GM19023 (cell line): Measurements from ENCODE around the gene BGN.
A peak's percentile ranks its signal among the peaks of the same experiment; 100 is the strongest.

ENCODE experiments used
- ATAC-seq: cut with Tn5 transposase; IDR thresholded peaks from one replicate; pipeline ENCODE4 v1.9.1; 2021; ENCODE audit warnings: mild to moderate bottlenecking, moderate library complexity; ENCODE audit not compliant: unreplicated experiment

Gene BGN

DNA sequence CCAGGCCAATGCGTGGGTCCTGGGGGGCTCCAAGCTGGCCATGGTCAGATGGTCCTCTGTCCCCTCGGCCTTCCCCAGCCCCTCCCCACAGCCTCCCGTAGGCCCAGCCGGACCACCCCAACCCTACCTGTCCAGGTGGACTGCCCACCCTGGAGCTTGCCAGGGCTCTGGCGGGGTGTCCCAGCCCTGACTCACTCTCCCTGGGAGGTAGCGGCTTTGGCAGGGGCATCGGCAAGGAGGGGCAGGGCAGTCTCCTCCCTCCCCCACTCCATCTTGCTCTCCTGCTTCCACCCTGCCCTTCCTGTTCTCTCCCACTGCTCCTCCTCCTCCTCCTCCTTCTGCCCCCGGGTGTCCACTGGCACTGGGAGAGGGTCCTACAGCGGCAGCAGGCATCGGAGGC lies 7.4 kb downstream of the BGN start:
- ATAC-seq: no peak

DNA sequence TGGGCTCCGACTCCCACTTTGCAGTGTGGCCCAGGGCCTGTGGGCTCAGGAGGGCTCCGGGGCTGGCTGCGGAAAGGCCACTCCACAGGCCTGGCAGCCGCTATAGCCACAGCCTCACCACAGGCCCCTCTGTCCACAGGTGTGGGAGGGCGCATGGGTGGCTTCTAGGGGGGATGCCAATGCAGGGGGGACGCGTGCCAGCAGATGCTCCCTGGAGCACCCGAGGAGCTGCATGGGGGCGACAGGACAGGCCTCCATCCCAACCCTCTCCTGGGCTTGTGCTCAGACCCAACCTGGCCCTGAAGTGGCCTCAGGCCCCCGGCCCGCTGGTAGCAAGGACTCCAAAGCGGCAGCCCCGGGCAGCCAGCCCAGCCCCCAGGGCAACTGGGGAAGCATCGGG lies 8.0 kb downstream of the BGN start:
- ATAC-seq: no peak

DNA sequence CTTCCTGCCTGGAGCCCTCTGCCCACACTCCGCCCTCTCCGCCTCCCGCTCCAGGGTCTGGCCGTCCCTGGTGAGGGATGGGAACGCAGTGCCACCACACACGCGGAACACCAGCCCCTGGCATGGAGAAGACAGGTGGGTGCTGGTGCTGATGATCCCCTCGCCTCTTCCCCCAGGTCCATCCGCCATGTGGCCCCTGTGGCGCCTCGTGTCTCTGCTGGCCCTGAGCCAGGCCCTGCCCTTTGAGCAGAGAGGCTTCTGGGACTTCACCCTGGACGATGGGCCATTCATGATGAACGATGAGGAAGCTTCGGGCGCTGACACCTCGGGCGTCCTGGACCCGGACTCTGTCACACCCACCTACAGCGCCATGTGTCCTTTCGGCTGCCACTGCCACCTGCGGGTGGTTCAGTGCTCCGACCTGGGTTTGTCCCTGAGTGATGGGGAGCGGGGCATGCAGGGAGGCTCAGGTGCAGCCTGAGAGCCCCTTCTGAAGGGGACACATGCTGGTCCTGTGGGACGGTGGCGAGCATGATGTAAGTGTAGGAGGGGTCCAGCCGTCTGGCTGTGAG lies 9.8 kb downstream of the BGN start:
- ATAC-seq: no peak

DNA sequence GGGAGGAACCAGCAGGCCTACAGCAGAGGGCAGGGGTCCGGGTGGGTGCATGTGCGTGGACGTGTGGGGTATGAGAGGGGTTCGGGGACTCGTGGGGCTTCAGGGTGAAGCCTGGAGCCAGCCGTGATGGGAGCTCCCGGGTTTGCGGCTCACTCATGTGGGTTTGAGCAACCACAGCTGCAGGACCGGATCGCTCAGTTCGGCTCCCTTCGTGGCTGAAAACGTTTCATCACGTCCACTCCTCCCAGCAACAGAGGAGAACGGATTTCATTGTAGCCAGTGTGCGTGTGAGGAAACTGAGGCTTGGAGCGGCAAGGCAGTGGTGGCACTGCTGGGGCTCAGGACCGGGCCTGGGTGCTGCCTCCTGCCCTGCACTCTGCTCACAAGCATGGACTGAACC lies 10.6 kb downstream of the BGN start:
- ATAC-seq: no peak

DNA sequence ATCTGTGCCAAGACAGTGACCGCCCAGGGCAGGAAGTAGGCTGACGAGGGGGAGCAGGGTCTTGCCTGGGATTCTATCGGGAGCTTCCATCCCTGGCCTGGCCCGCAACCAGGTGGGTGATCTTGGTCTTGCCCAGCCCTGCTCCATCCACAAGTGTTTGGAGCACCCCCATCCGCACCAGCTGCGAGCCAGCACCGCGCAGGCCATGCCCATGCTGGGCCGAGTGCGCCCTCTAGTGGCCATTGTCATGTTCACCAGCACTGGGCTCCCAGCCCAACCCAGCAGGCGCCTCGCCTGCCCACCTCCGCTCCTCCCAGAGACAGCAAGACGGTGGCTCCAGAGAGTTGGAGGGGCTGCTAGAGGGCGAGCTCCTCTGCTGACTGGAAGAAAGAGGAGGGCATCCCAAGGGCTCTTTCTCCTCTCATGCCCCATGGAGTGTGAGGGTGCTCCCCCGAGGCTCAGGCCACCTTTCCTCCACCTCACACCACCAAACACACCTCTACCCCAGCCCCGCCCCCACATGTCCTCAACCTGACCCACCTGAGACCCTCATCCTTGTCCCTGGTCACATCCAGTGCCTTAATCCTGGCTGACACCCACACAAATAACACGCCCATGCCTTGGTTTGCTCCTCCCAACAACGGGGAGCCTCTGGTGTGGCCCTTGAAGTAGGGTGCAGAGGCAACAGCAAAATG lies 12.9 kb downstream of the BGN start:
- ATAC-seq: peak; percentile 94

DNA sequence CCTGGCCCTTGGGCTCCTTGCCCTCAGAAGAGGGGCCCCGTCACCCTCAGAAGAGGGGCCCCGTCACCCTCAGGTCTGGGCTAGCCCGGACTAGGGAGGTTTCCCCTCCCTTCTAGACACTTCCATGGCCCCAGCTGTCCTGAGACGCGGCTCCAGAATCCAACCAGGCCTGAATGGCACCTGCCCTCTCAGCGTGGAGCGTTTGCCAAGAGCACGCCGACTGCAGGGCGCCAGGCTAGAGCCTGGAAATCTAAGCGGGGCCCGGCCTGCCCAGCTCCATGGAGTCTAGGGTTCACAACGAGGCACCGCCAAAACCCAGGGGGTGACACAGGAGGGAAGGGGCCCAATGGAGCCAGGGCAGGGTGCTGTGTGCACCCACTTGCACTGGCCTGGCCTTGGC lies 14.8 kb downstream of the BGN start:
- no peak for ATAC-seq

DNA sequence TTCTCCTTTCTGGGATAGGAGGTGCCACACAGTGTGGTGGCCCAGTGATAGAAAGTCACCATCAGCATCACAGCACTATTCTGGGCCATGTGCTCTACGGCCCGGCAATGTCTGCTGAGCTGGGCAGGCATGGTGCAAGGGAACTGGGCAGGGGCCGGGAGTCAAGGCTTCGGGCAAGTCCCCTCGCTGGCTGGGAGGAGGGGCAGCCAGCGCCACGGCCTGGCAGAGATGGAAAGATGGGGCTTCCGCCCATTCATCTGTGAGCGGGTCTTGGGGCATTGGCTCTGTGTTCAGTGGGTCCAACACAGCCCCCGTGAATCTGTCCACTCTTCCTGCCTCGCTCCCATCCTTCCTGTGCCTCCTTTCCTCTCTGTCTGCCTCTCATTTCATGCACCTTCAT lies 15.6 kb downstream of the BGN start:
- no peak for ATAC-seq

DNA sequence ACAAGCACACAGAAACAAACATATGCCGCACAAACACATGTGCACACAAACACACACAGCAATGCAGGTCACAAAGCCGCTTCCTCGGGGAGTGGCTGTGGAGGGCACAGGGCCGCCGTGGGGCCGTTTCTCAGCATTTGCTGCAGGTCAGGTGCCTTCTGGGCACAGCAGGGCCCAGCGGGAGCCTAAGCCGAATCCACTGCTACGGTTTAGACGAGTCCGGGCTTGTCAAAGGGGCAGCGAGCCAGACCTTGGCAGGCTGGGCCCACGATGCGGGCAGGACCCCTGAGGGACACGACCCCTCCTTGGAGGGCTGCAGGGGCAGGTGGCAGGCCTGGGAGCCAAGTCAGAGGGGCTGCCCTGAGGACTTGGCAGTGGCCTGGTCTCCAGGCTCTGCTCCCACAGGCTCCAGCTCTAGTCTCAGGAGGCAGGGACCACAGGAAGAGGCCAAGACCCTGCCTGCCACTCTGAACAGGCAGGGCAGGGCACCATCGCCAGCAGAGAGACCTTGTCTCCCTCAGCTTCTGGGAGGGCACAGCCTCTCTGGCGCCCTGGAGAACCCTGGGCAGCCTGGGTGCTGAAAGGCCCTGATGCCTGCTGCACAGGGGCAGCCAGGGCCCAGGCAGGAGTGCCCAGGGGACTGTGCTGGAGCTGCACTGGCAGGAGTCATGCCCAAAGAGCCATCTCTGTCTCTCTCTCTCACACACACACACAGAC lies 17.2 kb downstream of the BGN start:
- ATAC-seq: no peak

DNA sequence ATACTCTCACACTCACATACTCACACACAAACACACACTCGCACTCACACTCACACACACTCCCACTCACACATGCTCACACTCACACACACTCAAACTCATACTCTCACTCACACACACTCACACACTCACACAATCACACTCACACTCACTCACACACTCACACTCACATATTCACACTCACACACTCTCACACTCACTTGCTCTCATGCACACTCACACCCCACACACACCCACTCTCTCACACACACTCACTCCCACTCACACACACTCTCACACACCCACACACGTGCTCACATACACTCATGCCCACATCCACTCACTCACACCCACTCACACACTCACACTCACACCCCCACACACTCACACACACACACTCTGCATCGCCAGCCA lies 17.7 kb downstream of the BGN start:
- no peak for ATAC-seq

DNA sequence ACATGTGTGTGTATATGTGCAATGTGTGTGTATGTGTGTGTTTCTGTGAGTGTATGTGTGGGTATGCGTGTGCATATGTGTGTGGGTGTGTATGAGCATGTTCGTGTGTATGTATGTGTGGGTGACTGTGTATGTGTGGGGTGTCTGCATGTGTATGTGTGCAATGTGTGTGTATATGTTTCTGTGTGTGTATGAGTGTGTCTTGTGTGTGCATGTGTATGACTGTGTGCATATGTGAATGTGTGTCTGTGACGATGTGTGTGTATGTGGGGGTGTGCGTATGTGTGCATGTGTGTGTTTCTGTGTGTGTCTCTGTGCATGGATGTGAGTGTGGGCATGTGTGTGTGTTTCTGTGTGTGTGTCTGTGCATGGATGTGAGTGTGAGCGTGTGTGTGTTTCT lies 18.5 kb downstream of the BGN start:
- ATAC-seq: no peak

DNA sequence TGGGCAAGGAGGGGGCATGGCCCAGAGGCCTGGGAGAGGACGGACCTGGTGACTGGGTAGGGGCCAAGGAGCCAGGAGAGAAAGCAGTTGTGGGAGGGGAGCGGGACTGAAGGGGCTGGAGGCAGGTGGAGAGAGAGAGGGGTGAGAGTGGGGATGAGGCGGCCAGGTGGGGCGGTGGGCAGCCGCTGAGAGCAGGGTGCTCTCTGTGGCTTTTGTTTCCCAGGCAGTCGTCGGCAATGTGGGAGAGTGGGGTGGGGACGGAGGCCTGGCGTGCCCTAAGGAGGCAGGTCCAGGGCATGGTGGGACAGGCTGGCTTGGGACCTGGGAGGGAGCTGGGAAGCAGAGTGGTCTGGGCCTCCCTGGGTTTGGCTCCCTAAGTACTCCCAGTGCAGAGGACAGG lies 19.5 kb downstream of the BGN start:
- ATAC-seq: no peak

DNA sequence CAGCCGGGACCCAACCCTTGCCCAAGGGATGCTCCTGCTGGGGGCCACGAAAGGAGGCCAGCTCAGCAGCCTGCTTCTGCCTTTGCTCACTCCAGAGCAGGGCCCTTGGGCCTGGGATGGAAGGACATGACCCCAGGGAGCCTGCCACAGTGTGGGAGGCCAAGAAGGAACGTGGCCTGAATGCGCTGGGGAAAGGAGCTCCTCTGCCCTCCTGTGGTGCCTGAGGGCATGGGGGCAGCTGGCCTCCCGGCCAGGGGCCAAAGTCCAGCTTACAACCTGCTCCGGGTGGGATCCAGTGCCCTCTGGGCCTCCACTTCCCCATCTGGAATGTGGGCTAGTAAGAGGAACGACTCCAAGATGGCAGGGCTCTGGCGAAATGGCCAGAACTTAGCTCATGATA lies 20.7 kb downstream of the BGN start:
- no peak for ATAC-seq

DNA sequence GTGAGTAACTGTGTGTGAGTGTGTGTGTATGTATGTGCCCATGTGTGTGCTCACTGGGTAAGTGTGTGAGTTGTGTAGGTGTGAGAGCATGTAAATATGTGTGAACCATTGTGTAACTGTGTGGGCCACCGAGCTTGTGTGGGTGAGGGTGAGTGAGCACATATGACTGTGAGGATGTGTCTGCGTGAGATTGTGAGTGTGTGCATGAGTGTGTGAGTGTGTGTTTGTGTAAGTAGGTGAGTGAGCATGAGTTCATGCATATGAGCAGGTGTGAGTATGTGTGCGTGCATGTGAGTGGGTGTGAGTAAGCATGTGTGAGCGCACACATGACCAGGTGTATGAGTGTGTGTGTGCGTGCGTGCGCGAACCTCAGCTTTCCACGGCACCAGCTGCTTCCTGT lies 21.3 kb downstream of the BGN start:
- no peak for ATAC-seq

DNA sequence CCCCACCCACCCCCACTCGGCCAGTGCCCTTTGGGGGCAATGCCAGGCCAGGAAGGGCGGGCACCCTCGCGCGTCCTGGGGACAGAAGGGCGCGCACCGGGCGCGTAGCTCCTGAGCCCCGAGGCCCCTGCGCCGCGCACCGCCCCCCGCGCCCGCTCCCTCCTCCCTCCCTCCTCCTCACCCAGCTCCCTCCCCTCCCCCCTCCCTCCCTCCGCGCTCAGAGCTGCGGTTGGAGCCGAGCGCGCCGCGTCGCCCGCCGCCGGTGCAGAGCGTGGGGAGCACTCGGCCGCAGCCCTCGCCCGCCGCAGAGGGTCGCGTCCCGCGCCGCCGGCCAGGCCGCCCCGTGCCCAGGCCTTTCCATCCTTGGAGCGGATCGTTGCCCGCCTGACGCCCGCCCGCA lies 22.6 kb downstream of the BGN start, which contains the start of gene ATP2B3:
TSS of gene ATP2B3 (plus strand) at position 220 of the 400 bp plus-strand sequence. CDS start 18,606 bp downstream, outside the sequence.
- no peak for ATAC-seq

DNA sequence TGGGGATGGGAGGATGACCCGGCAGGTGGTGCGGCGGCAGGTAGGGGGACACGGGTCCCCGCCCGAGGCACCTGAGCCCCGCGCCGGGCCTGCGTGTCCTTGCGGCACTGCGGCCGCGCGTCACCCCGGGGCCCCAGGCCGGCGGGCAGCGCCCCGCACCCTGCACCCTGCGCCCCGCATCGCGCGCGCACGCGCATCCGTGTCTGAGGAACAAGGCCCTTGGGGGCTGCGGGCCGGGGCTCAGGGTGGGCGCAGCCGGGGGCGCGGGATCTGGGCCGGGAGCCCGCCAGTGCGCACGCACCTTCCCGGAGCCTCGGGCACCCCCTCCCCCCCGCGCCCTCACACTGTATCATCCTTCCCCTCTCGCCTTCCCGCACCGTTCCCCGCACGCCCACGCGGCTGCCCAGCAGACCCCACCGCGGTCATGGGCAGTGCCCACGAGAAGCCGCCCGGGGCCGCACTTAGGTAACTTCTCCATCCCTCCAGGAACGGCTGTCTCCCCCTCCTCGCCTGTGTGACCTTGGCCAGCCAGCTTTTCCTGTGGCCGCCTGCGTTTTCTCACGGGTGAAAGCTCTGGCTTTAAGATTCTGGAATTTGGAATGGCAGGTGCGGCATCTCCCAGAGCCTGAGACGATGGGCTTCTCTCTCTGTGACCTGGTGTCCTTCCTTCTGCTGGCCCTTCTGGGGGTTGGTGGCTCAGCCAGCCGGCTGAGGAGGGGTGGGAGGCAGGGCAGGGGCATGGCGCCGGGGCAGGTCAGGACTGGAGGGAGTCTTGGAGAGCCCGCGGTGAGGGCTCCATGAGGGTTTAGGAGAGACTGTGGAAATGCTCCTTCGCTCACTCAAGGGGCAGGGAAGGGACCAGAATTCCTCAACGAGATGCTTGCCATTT lies 23.4 kb downstream of the BGN start:
- no peak for ATAC-seq

DNA sequence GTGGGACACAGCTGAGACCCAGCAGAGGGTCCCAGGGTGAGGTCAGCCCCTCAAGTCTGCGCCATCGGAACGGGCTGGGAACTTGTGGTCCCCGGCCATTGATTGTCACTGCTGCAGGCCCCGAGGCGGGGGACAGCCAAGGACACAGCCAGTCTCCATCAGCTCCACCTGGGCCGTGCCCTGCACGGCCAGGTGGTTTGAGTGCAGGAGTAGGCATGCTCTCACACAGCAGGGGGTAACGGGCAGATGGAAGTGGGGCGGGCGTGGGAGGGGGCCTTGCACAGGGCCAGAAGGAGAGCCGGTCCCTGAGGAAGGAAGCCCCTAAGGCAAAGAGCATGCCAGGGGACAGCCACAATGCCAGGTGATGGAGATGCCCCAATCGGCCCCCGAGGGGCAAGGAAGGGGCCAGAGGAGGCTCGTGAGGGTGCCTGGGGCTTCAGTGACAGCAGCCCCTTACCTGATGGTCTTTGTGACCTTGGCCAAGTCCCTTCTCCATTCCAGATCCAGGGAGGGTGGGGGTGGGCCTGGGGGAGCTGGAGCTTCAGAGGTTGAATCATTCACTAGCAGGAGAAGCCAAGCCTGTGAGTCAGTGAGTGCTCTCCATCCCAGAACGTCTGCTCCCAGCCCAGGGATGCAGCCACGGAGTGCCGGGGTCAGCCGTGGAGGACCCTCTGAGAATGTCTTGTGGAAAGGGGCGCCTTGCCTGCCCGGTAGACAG lies 24.9 kb downstream of the BGN start:
- no peak for ATAC-seq

DNA sequence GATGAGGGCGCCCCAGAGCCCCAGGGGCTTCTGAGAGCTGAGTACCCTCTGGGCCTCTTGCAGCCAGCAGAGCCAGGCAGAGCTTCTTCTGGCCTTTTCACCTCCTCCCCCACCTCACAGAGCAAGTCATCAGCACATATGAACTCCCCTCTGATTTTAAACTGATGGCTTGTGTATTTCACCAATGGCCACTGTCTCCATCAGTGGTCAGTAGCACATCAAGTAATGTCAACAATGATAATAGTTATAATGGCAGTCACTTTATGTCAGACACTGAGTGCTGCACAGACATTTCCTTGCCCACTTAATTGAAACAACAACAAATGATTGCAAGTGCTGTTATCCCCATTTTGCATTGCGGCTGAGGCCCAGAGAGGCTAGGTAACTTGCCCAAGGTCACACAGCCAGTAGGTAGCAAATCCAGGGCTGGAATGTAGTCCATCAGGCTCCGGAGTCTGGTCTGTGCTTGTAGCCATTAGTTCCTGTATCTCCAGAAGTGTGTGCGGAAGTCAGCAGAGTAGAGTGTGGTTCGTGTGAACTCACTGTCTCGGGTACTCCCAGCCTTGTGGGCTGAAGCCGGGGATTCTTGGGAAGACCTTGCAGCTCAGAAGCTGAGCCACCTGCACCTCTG lies 25.6 kb downstream of the BGN start:
- no peak for ATAC-seq

DNA sequence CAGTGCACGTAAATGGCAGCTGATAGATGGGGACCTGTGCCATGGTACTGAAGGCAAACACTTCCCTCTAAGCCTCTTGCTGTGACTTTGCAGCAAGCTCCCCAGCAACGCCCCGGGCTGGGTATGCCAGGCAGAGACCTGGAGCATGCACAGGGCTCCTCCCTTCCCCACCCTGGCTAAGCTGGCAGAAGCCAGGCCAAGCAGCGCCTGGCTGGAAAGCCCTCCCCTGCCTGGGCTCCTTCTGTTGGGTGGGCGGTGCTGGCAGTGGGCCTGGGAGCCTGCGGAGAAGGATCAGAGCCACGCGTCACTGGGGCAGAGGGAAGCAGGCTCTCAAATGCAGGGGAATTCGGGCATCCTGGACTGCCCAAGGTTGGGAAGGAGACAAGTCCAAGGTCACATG lies 26.3 kb downstream of the BGN start:
- ATAC-seq: no peak

DNA sequence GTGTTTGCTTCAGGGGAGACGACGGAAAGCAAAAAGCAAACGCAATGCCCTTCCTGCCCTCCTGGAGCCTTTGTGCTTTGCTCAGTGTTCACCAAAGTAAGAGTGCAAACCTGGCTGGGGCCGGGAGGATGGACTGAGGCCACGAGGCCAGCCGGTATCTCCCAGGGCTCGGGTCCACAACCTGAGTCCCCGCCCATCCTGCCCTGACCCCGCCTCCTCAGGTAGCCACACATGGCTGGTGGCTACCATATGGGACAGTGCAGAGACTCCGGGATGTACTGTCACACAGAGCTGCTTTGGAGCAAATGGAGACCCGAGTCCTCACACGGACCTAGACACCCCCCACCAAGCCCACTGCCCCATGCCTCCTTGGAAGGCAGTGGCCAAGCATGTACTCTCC lies 27.5 kb downstream of the BGN start:
- no peak for ATAC-seq

DNA sequence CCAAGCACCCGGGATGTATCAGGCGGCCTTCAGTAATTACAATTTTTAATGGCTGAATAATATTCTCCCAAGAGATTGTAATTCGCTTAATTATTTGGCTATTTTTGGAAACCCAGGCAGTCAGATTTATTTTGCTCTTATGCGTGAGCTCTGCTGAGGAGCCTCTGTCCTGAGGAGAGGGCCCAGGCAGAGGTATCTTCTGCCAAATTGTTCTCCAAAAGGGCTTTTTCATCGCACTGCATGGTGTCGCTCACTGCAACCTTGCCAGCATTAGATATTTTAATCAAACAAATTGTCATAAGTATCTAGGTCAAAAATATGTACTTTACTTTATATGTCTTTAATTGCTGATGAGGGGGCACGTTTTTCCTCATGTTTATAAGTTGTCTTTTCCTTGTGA lies 28.5 kb downstream of the BGN start:
- ATAC-seq: no peak
